CD8-positive, alpha-beta memory T cell (primary cell): ENCODE data around the gene MAPT. TPM values are rescaled to one million over a fixed set of nuclear protein-coding genes. Genes with fewer than 3 reads are reported as not detected.
"Not testable (repeated sequence)": the region's sequence is repeated elsewhere in the genome, so short reads cannot be mapped to it uniquely, and the experiment has no call there.

Source experiments
- CTCF ChIA-PET: fragments of 350-600 bp; sonication (Branson Sonifier 250); formaldehyde crosslinking; loops from one replicate; lab custom pipeline; 2021; ENCODE audit warnings: antibody characterized with exemption; lab: Charles Lee
- POLR2A ChIA-PET: fragments of 350-600 bp; sonication (Branson Sonifier 250); formaldehyde crosslinking; loops from one replicate; lab custom pipeline; 2021; ENCODE audit warnings: antibody characterized with exemption; lab: Charles Lee
- DNase-seq, 5 donors: peaks; one replicate each; pipeline versions ENCODE4 v3.0.0 to v3.0.0-alpha.2; 2020 to 2022; ENCODE audit warnings: mixed read lengths in 1 of 5
- H3K27ac ChIP-seq: one replicate; pipeline ENCODE4 v1.7.0; 2013; ENCODE audit warnings: low read depth, mild to moderate bottlenecking, low read length, moderate library complexity
- H3K27me3 ChIP-seq: 2 replicates; pipeline ENCODE4 v1.7.0; 2013; ENCODE audit warnings: low read length, mild to moderate bottlenecking; ENCODE audit not compliant: insufficient read depth, poor library complexity, severe bottlenecking
- H3K36me3 ChIP-seq: 2 replicates; pipeline ENCODE4 v1.7.0; 2013; ENCODE audit warnings: mild to moderate bottlenecking, low read length, moderate library complexity; ENCODE audit not compliant: insufficient read depth
- H3K4me1 ChIP-seq: 2 replicates; pipeline ENCODE4 v1.7.0; 2013; ENCODE audit warnings: mild to moderate bottlenecking, low read length, moderate library complexity; ENCODE audit not compliant: insufficient read depth
- H3K4me3 ChIP-seq: 2 replicates; pipeline ENCODE4 v1.7.0; 2013; ENCODE audit warnings: mild to moderate bottlenecking, low read length
- H3K9me3 ChIP-seq: 2 replicates; pipeline ENCODE4 v1.7.0; 2013; ENCODE audit warnings: mild to moderate bottlenecking, low read length
- H3K27ac Mint-ChIP-seq, 8 donors: one replicate each; pipeline ENCODE4 v1.8.0; 2020 to 2021; ENCODE audit warnings: mixed read lengths in 8 of 8, mild to moderate bottlenecking in 6 of 8, inconsistent platforms in 3 of 8, moderate library complexity in 3 of 8
- H3K27me3 Mint-ChIP-seq, 2 donors: one replicate each; pipeline ENCODE4 v1.8.0; 2020 to 2021; ENCODE audit warnings: mixed read lengths in 2 of 2, mild to moderate bottlenecking in 1 of 2, moderate library complexity in 1 of 2
- H3K36me3 Mint-ChIP-seq, 3 donors: one replicate each; pipeline ENCODE4 v1.8.0; 2020 to 2021; ENCODE audit warnings: mixed read lengths in 3 of 3, inconsistent platforms in 1 of 3, mild to moderate bottlenecking in 1 of 3
- H3K4me1 Mint-ChIP-seq, 3 donors: one replicate each; pipeline ENCODE4 v1.8.0; 2020 to 2021; ENCODE audit warnings: mixed read lengths in 3 of 3, inconsistent platforms in 1 of 3, mild to moderate bottlenecking in 1 of 3
- H3K4me3 Mint-ChIP-seq, 7 donors: one replicate each; pipeline ENCODE4 v1.8.0; 2020 to 2021; ENCODE audit warnings: mixed read lengths in 7 of 7, mild to moderate bottlenecking in 6 of 7, moderate library complexity in 4 of 7, inconsistent platforms in 2 of 7
- H3K9me3 Mint-ChIP-seq, 5 donors: one replicate each; pipeline ENCODE4 v1.8.0; 2020 to 2022; ENCODE audit warnings: mixed read lengths in 5 of 5, mild to moderate bottlenecking in 3 of 5, moderate library complexity in 2 of 5, inconsistent platforms in 1 of 5
- polyA plus RNA-seq: library from polyadenylated mRNA; unstranded; fragments of 300-500 nt; fragmentation: Illumina TruSeq; gene quantifications from one replicate; pipeline ENCODE4 v1.2.3, GENCODE V29; 2021
- total RNA-seq, 2 experiments: library from RNA; stranded (reverse); gene quantifications; one replicate each; pipeline ENCODE4 v1.2.3, GENCODE V29; 2021

The MAPT gene
- total and polyA plus RNA-seq, 3 experiments from 2014 or later = 0.36 to 0.42 (median 0.42) TPM

GRCh38 chr17:46009681-46010596 is 115.6 kb downstream of the MAPT start:
- Mint-ChIP-seq H3K4me3 (no peak overlapping the region), H3K9me3 (no peaks in the 10 kb centered on the region), H3K36me3 (no peaks in the 10 kb centered on the region), H3K27me3 (peaks cover 1 to 4% of the 10 kb centered on the region in 2 donors), H3K27ac (no peak overlapping the region), H3K4me1 (no peaks in the 10 kb centered on the region)
- ChIA-PET POLR2A (no interaction called here), CTCF (interaction anchor here (1.1 kb wide), 1 partner anchor 8 kb away, joined by 3 read pairs; no protein-coding TSS in a partner anchor)
- H3K27me3 ChIP-seq = no peaks in the 10 kb centered on the region
- no peak overlapping the region for H3K27ac ChIP-seq
- H3K4me3 ChIP-seq = no peak overlapping the region
- no peaks in the 10 kb centered on the region for H3K36me3 ChIP-seq
- H3K4me1 ChIP-seq = no peaks in the 10 kb centered on the region
- DNase-seq = peak in 1 of 5 donors; percentile 33
- no peaks in the 10 kb centered on the region for H3K9me3 ChIP-seq

GRCh38 chr17:46010597-46011186 is 116.3 kb downstream of the MAPT start:
- no peaks in the 10 kb centered on the region for H3K36me3 Mint-ChIP-seq
- peak in 1 of 5 donors; percentile 37 for DNase-seq
- H3K9me3 Mint-ChIP-seq = no peaks in the 10 kb centered on the region
- no peak overlapping the region for H3K27ac Mint-ChIP-seq
- H3K27me3 Mint-ChIP-seq = peaks cover 1 to 4% of the 10 kb centered on the region in 2 donors
- Histone ChIP-seq H3K27me3 (no peaks in the 10 kb centered on the region), H3K36me3 (no peaks in the 10 kb centered on the region), H3K4me3 (no peak overlapping the region), H3K9me3 (no peaks in the 10 kb centered on the region), H3K4me1 (no peaks in the 10 kb centered on the region), H3K27ac (no peak overlapping the region)
- no peak overlapping the region for H3K4me3 Mint-ChIP-seq
- ChIA-PET POLR2A (no interaction called here), CTCF (interaction anchor here (2.1 kb wide), 1 partner anchor 10 kb away, joined by 6 read pairs; no protein-coding TSS in a partner anchor)
- no peaks in the 10 kb centered on the region for H3K4me1 Mint-ChIP-seq

GRCh38 chr17:46011711-46012505 is 117.6 kb downstream of the MAPT start:
- CTCF ChIA-PET = interaction anchor here (2.1 kb wide), 1 partner anchor 9 kb away, joined by 6 read pairs; no protein-coding TSS in a partner anchor

GRCh38 chr17:46012506-46013079 is 118.2 kb downstream of the MAPT start:
- H3K9me3 ChIP-seq = no peaks in the 10 kb centered on the region
- H3K9me3 Mint-ChIP-seq = no peaks in the 10 kb centered on the region
- no peaks in the 10 kb centered on the region for H3K4me1 Mint-ChIP-seq
- DNase-seq = no peak
- POLR2A ChIA-PET = no interaction called here
- H3K27me3 Mint-ChIP-seq = peaks cover 1 to 4% of the 10 kb centered on the region in 2 donors
- no peaks in the 10 kb centered on the region for H3K36me3 Mint-ChIP-seq
- H3K27ac ChIP-seq = no peak overlapping the region
- no peak overlapping the region for H3K4me3 Mint-ChIP-seq
- no peaks in the 10 kb centered on the region for H3K36me3 ChIP-seq
- H3K27ac Mint-ChIP-seq = no peak overlapping the region
- H3K4me3 ChIP-seq = no peak overlapping the region
- no peaks in the 10 kb centered on the region for H3K27me3 ChIP-seq
- no peaks in the 10 kb centered on the region for H3K4me1 ChIP-seq
- CTCF ChIA-PET = interaction anchor here (0.6 to 2.1 kb wide), 2 partner anchors 8 to 189 kb away, joined by 5 to 6 read pairs; no protein-coding TSS in a partner anchor

More at GRCh38 chr17:46011711-46012505, 117.6 kb downstream of the MAPT start:
- DNase-seq = no peak
- no peak overlapping the region for H3K27ac ChIP-seq
- no peaks in the 10 kb centered on the region for H3K4me1 ChIP-seq
- H3K27me3 ChIP-seq = no peaks in the 10 kb centered on the region
- H3K27ac Mint-ChIP-seq = no peak overlapping the region
- H3K4me3 Mint-ChIP-seq = no peak overlapping the region
- no peaks in the 10 kb centered on the region for H3K36me3 ChIP-seq
- no peaks in the 10 kb centered on the region for H3K9me3 ChIP-seq
- no peaks in the 10 kb centered on the region for H3K9me3 Mint-ChIP-seq
- POLR2A ChIA-PET = no interaction called here
- no peak overlapping the region for H3K4me3 ChIP-seq
- H3K4me1 Mint-ChIP-seq = no peaks in the 10 kb centered on the region
- no peaks in the 10 kb centered on the region for H3K36me3 Mint-ChIP-seq
- peaks cover 1 to 4% of the 10 kb centered on the region in 2 donors for H3K27me3 Mint-ChIP-seq

GRCh38 chr17:46013127-46013501 is 118.8 kb downstream of the MAPT start:
- Histone ChIP-seq H3K36me3 (no peaks in the 10 kb centered on the region), H3K4me3 (no peak overlapping the region), H3K27me3 (no peaks in the 10 kb centered on the region), H3K9me3 (no peaks in the 10 kb centered on the region), H3K27ac (no peak overlapping the region), H3K4me1 (no peaks in the 10 kb centered on the region)
- no peak for DNase-seq
- ChIA-PET CTCF (interaction anchor here (0.6 to 0.7 kb wide), 2 partner anchors 11 to 188 kb away, joined by 3 to 5 read pairs; no protein-coding TSS in a partner anchor), POLR2A (no interaction called here)
- Mint-ChIP-seq H3K27me3 (peaks cover 1 to 4% of the 10 kb centered on the region in 2 donors), H3K4me3 (no peak overlapping the region), H3K36me3 (no peaks in the 10 kb centered on the region), H3K9me3 (no peaks in the 10 kb centered on the region), H3K27ac (no peak overlapping the region), H3K4me1 (peaks cover 1 to 3% (median 2%) of the 10 kb centered on the region in 3 donors)

GRCh38 chr17:46013502-46014165 is 119.3 kb downstream of the MAPT start:
- Mint-ChIP-seq H3K4me1 (peaks cover 6 to 8% (median 8%) of the 10 kb centered on the region in 3 donors), H3K9me3 (no peaks in the 10 kb centered on the region), H3K36me3 (no peaks in the 10 kb centered on the region), H3K27me3 (peaks cover 1 to 4% of the 10 kb centered on the region in 2 donors), H3K27ac (peak overlapping the region in 2 of 8 donors; percentile 30 to 75), H3K4me3 (no peak overlapping the region)
- Histone ChIP-seq H3K27me3 (no peaks in the 10 kb centered on the region), H3K9me3 (no peaks in the 10 kb centered on the region), H3K36me3 (no peaks in the 10 kb centered on the region), H3K27ac (no peak overlapping the region), H3K4me3 (no peak overlapping the region), H3K4me1 (peaks cover 5% of the 10 kb centered on the region)
- CTCF ChIA-PET = interaction anchor here (0.7 kb wide), 1 partner anchor 12 kb away, joined by 3 read pairs; no protein-coding TSS in a partner anchor
- POLR2A ChIA-PET = no interaction called here
- DNase-seq = no peak

GRCh38 chr17:46019408-46019925 is 125.1 kb downstream of the MAPT start:
- H3K9me3 Mint-ChIP-seq, DNase-seq, H3K27me3 Mint-ChIP-seq, H3K4me3 ChIP-seq, H3K9me3 ChIP-seq, H3K36me3 ChIP-seq, H3K27me3 ChIP-seq, H3K36me3 Mint-ChIP-seq: not testable (repeated sequence)
- ChIA-PET CTCF (interaction anchor here (1.0 to 3.4 kb wide), 6 partner anchors 8 to 194 kb away, joined by 3 to 27 read pairs (median 5); partner anchors contain the start of gene KANSL1), POLR2A (interaction anchor here (0.6 to 2.2 kb wide), 4 partner anchors 19 to 193 kb away, joined by 3 to 8 read pairs (median 4); partner anchors contain the start of gene KANSL1)
- Histone ChIP-seq H3K4me1 (peaks cover 35% of the 10 kb centered on the region), H3K27ac (peak overlapping the region; percentile 43)
- Mint-ChIP-seq H3K27ac (peak overlapping the region; percentile 86 to 100 (median 94)), H3K4me1 (peaks cover 29 to 45% (median 42%) of the 10 kb centered on the region in 3 donors), H3K4me3 (peak overlapping the region in 4 of 7 donors; percentile 28 to 86 (median 54))
